ENCODE results near the gene TRIM6.

TRIM6 gene

GRCh38 chr11:5625281-5625680, 28.8 kb downstream of the TRIM6 start:
- CTCF ChIA-PET, result interaction anchor here (0.6 kb wide), 1 partner anchor 16 kb away, joined by 3 read pairs; no protein-coding TSS in a partner anchor
- no peak overlapping the region for H3K27ac ChIP-seq

GRCh38 chr11:5626196-5626595, 29.8 kb downstream of the TRIM6 start:
- CTCF ChIA-PET, result no interaction called here
- no peak for TF ChIP-seq CTCF (conservative IDR thresholded peaks at IDR 0.05; ENCODE audit: low read depth)
- no peak overlapping the region for H3K27ac ChIP-seq
- POLR2A ChIA-PET (ENCODE audit: low non-redundant PET), result no interaction called here
- peak; percentile 32 for DNase-seq (ENCODE audit: low spot score)

More at GRCh38 chr11:5625281-5625680, 28.8 kb downstream of the TRIM6 start:
- POLR2A ChIA-PET (ENCODE audit: low non-redundant PET), result no interaction called here
- no peak for TF ChIP-seq CTCF (conservative IDR thresholded peaks at IDR 0.05; ENCODE audit: low read depth)
- DNase-seq (ENCODE audit: low spot score), result no peak

- H3K27ac ChIP-seq, result no peak overlapping the region
- ChIA-PET POLR2A (ENCODE audit: low non-redundant PET) (no interaction called here), CTCF (no interaction called here)
- TF ChIP-seq CTCF (conservative IDR thresholded peaks at IDR 0.05; ENCODE audit: low read depth), result no peak
- DNase-seq (ENCODE audit: low spot score), result no peak
These were observed 35.0 kb downstream of the TRIM6 start for GRCh38 chr11:5631417-5631816.

GRCh38 chr11:5631969-5632635, 35.7 kb downstream of the TRIM6 start:
- ChIA-PET POLR2A (ENCODE audit: low non-redundant PET) (no interaction called here), CTCF (no interaction called here)
- DNase-seq (ENCODE audit: low spot score), result no peak
- no peak overlapping the region for H3K27ac ChIP-seq
- TF ChIP-seq CTCF (conservative IDR thresholded peaks at IDR 0.05; ENCODE audit: low read depth), result no peak

GRCh38 chr11:5639953-5640352, 43.5 kb downstream of the TRIM6 start:
- no peak for DNase-seq (ENCODE audit: low spot score)
- POLR2A ChIA-PET (ENCODE audit: low non-redundant PET), result no interaction called here
- H3K27ac ChIP-seq, result no peak overlapping the region
- no peak for TF ChIP-seq CTCF (conservative IDR thresholded peaks at IDR 0.05; ENCODE audit: low read depth)
- CTCF ChIA-PET, result no interaction called here

GRCh38 chr11:5643585-5643984, 47.1 kb downstream of the TRIM6 start:
- TF ChIP-seq CTCF (conservative IDR thresholded peaks at IDR 0.05; ENCODE audit: low read depth), result no peak
- CTCF ChIA-PET, result no interaction called here
- POLR2A ChIA-PET (ENCODE audit: low non-redundant PET), result no interaction called here
- no peak overlapping the region for H3K27ac ChIP-seq
- DNase-seq (ENCODE audit: low spot score), result no peak
